Activated CD4-positive, alpha-beta T cell treated with anti-CD3 and anti-CD28 coated beads, Interleukin-2, amount 50 U/mL, for 1 hour (primary cell): ENCODE measurements around the gene BACE2.

Source experiments
- DNase-seq: peaks from one replicate; pipeline ENCODE4 v3.0.0-alpha.2; 2020

Gene BACE2

DNA sequence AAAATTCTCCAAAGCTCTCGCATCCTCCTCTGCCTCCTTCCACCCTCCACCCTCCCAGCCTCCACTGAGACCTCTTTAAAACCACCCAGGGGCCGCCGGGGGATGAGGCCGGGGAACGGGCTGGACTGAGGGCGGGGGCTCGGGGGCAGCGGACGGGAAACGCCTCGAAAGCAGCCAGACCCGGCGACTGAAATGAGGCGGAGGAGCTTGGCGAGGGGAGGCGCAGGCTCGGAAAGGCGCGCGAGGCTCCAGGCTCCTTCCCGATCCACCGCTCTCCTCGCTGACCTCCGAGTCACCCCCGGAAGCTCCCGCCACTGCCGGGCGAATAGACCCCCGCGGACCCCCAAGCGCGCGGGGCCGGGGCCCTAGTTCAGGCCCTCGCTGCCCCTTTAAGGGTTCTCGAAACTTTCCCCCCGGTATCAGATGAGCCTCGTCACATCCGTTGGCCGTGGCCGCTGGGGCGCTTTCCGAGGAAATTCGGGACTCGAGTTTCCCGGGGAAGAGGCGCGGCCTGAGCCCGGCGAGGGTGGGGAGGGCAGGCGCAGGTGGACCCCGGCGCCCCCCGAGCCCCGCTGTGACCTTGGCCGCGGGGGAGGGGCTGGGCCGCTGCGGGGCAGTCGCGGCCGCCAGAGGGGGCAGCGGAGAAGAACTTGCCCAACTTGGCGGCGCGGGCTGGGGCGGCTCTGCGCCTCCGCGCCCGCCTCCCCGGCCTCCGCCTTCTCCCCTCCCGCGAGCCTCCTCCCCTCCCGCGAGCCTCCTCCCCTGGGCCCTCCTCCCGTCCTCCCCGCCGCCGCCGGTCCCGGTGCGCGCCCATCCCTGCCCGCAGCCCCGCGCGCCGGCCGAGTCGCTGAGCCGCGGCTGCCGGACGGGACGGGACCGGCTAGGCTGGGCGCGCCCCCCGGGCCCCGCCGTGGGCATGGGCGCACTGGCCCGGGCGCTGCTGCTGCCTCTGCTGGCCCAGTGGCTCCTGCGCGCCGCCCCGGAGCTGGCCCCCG is at the start of gene BACE2:
BACE2 (plus strand) TSS at position 813 of the 995 bp plus-strand sequence; CDS start at position 917, 104 bp downstream.
- peak; percentile 13 for DNase-seq

DNA sequence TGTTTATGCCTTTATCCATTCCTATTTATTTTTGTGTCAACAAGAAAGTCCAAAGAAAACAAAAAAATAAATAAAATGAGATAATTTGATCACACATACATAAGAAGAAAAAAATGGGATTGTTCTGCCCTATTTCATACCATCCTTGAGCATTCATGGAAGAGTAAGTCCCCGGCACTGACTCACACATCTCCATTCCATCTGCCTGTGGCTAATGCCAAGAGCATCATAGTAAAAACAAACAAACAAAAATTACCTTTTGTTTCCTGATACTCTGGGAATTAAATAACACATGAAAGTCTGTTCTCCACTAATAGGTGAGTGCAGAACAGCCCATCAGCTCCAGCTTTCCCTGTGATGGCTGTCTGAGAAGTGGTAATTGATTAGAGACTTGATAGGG is 48.1 kb upstream of the BACE2 start:
- no peak for DNase-seq

DNA sequence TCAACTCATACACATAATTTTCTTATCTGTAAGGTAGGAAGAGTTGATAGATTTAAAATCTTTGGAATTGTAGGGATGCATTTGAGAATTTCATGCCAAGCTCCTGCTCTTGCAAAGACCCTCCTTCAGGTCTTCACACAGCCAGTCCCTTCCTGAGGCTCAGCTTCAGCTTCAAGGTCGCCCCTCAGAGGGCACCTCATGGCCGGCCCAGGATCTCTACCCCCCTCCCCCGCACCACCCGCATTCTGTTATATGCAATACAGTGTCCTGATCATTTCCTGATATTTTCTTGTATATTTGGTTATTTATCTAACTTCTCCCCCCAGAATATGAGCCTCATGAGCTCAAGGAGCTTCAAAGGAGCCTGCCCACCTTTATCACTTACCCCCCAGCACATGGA is 47.0 kb upstream of the BACE2 start:
- DNase-seq, result no peak

DNA sequence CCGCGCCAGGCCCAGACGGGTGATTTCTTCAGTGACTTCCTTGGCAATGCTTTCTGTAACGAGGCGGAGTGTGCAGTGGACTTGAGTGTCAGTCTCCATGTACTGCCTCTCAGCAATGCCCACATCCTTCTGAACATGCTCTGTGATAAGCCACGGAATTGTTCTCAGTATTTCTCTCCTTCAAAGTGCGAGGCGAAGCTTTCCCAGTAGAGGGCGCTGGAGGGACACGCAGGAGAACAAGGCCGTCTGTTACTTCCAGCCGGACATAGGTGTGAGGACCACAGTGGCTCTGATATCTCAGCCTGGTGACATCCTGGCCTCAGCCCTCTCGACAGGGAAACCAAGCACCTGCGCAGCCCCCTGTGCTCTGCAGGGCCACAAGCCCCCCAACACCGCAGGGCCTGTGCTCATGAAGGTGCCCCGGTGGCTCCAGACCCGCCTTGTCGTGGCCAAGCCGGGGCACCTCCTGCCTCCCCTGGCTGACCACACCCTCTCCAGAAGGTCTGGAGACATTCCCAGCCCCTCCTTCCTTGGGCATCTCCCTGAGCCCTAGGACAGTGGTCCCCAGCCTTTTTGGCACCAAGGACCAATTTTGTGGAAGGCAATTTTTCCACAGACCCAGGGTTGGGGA is 46.1 kb upstream of the BACE2 start:
- DNase-seq, result peak; percentile 16

DNA sequence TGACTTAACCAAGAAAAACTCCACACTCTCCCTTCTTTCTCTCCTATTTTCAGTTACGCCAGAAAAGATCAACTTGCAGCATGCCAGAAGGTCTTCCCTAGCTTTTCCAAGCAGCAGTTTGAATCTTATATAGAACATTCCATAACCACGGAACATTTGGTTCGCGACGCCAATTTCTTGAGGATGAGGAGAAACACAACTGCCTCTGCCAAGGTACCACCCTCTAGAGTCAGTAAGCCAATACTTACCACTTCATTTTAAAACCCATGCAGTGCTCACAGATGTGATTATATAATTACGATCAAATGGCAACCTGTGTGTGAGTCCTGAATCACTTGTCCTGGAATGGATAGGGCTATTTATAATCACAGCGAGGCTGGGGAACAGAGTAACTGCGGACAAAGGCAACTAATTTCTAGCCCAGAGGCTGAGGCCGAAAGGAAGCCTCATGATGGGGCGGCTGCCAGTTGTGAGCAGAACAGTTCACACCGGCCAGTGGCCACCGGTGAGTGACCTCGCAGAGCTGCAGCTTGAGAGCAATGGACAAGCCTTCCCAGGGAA is 43.2 kb upstream of the BACE2 start:
- no peak for DNase-seq

DNA sequence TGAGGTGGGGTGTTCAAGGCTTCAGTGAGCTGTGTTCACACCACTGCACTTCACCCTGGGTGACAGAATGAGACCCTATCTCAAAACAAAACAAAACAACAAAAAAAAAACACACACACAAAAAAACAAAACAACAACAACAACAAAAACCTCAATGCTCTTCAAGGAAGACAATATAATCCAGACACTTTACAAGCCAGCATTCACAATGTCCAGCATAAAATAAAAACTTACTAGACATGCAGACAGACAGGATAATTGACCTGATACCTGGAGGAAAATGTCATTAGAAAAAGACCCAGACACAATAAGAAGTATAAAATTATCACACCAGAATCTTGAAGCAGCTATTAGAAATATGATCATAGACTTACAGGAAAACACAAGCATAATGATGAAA is 39.0 kb upstream of the BACE2 start:
- no peak for DNase-seq

DNA sequence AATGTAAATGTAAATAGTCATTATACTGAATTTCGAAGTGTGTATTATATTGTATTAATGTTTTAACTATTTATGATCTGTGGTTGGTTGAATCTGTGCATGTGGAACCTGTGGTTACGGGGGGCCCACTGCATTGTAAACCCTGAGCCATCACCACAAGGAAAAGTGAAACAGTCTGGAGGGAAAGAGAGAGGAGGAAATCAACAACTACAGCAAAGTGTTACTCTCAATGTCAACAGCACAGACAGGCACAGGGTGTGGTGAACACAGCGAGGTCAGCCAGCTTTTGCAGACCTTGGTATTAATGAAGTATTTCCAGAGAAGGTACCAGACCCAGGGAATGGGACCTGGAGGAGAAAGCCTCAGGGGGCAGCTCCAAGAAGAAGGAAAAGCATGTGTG is 37.1 kb upstream of the BACE2 start:
- DNase-seq, result no peak

DNA sequence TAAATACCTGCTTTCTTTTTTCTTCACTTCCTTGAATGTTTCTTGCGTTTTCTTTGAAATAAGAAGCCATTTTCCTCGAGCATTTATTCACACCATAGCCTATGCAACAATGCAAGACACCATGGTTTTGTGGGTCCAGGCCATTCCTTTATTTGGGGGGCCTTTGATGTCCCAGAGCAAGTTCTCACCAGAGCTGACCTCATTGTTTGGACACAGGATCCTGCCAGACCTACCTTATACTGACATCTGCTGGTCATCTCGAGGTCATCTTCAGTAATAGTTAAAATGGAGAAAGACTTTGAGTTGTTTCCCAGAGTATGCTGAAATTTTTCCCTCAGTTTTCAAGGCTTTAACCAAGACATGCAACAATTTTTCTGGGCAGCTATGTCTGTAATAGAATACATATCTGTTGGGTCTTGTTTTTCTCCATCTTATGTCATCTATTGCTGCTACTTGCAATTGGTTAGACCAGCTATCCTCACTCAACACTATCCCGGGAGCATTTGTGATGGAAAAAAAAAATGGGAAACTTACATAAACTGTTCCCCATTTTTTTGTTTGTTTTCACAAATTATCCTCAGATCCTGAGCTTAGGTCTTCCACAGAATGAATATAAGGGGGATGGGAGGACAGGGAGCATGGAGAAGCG is 34.0 kb upstream of the BACE2 start:
- no peak for DNase-seq

DNA sequence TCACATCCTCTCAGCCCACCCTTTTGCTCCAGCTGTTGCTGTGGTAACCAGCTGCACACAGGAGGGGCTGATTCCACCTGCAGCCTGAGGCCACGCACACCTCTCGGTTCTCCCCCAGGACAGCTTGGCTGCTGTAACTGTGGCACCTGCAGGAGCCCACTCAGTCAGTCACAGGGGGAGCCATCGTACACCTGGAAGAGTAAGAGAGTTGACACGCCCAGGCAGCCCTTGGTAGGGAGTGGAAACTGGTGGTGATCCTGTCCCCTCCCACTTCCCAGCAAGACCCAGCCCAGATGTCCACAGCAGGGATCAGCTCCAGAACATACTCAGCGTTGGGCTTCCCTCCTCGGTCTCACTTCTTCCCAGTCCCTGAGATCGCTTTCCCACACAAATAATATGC is 32.2 kb upstream of the BACE2 start:
- no peak for DNase-seq

DNA sequence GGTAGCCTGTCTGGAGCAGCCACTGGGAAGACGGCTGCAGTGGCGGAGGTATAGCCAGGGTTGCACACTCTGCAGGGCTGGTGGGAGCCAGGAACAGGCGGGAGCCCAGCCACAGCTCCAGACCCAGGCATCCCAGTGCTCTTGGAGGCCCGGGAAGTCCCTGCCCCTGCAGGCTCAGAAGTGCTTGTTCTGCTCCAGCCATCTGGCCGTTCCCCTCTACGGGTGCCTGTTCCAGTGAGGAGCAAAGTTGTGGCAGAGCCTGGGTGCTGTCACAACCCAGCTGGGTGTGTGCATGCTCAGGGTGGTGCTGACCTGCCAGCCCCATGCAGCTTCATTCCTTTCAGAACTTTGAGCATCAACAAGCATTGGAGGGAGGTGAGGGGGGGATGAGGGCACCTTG is 31.7 kb upstream of the BACE2 start:
- no peak for DNase-seq

DNA sequence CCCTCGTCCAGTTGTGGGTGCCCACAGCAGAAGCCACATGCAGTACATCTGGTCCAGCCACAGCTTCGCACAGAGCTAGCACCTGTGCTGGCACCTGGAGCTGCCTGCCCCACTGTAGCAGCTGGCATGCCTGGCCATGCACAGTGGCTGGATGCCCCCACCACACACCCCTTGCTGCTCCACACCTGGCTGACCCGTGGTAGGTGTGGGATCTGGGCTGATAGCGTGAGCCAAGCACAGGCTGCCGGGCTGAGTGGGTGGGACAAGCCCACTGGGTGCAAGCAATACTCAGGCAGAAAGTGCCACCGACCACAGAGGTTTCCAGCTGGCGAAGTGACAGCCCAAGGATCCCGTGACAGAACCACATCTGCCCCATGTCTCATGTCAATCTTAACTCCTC is 30.6 kb upstream of the BACE2 start:
- DNase-seq, result no peak

DNA sequence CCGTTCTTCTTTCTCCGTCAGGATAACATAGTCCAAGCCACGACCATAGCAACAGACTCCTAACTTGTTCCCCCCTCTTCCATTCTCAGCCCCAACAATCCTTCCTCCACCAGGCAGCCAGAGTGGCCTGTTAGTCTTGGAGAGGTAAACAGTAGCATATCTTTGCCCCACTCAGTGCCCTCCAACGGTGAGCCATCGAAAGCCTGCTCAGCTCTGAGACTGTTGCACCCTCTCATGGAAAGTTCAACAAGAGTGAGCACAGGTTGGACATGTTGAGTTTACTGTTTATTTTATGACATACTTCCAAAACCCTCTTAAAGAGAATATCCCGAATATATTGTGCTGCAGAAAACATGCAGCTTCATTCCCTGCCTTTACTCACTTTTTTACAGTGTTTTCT is 30.1 kb upstream of the BACE2 start:
- DNase-seq, result no peak

DNA sequence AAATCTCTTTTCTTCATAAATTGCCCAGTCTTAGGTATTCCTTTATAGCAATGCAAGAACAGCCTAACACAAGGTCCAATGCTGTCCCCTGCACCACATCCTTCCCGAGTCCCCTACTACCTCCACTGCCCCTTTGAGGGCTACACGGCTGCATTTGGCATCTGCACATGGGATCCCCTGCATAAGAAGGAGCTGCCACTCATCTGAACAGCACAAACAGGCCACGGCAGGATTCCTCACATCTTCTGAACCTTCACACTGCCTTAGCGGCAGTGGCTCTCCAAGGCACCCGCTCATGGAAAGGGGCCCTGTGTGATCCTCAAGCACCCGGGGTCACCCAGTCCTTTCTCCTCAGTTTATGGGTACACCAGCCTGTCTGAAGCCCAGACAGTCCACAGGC is 29.2 kb upstream of the BACE2 start:
- DNase-seq, result no peak

DNA sequence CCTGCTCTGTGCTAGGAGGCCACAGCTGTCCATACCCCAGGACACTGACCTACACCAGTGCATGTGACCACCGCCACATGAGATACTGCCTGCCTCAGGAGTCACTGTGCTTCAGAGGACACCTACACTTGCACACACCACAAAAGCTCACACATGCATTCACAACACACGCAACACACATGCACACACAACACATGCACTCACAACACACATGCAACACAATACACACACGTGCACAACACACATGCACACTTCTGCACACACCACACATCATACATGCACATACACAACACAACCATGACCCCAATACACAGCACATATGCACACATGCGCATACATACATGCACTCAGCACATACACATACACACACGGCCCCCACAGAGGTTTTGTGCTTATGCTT is 28.7 kb upstream of the BACE2 start:
- DNase-seq, result no peak

DNA sequence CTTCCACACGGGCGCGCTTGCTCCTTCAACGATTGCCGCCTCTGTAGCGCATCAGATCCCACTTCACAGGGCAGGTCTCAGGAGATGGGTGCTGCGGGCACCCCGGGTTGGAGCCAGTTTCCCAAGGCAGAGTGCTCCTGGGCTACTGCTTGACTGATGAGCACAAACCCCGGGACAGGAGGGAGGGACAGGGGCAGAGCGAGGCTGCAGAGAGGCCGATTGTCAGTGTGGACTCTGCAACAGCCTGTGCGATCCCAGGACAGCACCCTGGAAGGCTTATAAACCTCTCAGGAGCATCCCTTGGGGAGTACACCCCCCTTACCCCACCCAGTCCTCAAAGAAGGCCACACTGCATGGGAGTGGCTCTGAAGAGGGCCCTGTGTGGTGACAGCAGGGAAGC is 28.0 kb upstream of the BACE2 start:
- DNase-seq, result no peak

DNA sequence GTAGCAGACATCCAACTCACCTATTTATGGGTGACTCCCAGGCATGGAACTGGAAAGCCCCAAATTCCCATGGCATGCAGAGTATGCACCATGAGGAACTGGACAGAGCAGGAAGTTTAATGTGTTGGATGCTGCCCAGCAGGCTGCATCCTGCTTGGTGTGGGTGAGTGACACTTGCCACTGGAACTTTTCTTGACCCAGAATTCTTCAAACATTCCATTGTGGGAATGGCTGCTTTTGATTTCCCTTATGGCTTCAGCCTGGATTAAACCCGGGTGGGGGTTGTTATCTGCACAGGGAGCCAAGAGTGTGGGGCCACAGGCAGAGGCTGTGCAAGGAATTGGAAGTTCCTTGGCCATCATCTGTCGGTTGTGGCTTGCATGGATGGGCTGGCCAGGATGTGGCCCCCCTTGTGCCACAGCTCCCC is 26.9 kb upstream of the BACE2 start:
- DNase-seq, result no peak

DNA sequence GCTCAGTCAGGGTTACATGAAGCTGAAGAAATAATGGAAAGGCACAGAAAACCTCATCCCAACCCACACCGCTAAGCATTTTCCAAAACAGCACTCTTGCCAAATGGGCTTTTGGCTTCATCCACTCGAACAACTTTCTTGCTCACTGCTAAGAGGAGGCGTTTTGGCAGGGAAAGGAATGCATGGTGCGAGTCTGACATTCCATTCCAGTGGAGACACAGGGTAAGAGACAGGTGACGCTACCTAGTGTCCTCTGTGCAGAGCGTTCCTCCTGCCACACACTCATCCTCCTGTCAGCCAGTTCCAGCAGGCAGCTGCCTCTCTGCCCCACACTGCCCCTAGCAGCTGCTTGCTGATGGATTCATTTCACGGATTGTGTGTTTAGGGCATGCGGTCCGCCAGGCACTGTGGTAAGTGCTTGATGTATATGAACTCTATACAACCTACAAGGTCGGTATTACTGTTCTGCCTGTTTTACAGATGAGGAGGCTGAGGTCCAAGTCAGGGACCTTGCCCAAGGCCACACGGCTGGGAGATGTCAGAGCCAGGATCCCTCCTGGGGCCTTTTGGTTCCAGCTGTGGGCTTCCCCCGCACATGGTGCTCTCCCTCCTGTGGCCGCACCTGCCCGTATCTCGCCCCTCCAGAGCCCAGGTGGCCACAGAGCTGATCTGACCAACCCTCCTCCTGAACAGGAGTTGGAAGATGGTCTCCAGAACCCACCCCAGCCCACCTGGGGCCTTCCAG is 25.7 kb upstream of the BACE2 start:
- no peak for DNase-seq

DNA sequence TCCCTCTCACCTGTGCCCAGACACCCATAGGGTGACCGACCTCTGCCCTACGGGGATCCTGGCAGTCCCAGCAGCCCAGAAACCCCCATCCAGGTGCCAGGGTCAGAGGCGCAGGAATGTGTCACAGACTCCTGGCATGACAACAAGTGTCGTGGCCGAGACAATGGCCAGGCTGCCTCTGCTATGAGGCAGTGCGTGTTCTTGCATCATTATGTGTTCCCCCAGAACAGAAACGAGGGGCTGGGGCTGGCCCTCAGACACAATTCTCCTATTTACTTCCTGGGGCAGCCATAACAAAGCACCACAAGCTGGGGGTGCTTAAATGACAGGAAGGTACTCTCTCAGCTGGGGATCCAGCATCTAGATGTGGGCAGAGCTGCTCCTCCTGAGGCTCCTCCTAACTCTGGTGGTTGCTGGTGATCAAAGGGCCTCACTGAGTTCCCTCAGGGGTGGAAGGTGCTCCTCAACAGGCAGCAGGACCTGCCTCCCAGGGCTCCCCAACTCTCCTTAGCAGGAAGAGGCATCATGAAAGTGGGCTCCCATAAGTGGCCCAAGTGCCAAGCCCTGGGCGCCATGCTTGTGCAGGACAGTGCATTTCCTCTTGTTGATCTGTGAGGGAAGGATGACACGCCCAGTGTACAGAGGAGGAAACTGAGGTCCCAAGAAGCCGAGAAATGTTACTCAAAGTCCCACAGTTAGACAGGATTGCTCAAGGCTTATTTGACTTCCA is 24.2 kb upstream of the BACE2 start:
- no peak for DNase-seq

DNA sequence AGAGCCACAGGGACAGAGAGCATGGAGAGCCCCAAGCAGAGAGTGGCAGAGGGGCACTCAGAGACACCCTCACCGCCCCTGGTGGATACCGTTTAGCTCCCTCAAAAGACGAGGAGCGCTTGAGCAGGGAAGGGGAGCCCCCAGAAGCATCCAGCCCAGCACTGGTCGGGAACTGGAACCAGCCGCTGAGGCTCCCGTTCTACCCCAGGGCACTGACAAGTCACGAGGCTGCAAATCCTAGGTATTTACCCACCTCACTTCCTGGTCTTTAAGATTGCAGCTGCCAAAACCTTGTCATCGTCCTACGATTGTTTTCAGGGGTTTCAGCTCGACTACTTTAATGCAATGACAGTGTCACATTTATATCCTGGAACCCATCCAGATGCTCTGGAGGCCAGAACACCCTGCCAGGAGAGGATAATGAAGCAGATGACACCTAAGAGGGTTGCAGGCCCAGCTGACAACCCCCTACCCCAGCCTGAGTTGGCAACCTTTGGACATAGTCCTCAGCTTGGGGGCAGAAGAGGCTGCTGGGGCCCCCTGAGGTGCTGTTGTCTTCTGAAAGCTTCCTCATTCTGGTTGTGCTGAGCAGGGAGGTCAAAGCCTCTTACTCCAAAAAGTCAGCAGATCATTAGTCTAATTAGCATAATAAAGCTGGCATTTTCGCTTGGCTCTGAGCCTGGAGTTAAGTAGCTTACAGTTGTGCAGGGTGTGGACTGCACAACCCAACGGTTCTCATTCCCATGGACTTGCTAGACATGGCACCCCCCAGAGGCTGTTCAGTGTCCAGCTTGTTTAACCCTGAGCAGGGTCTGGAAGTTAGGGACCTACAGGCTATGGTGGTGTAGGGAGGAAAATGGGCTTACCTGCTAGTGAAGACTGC is 20.6 kb upstream of the BACE2 start:
- no peak for DNase-seq

DNA sequence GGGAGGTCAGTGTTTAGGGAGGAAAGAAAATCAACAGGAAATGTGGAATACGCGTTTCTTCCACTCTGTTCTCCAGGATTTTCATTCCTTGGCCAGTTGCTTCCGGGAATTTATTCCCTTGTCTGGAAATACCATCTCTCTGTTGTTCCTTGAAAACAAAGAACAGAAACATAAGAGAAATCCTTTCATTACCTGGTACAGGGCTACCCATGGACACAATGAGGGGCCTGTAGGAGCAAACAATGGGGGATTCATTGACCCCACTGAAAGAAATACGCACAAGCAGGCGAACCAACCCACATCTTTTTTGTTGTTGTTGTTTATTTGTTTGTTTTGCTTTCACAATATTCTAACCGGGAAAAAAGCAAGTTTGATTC is 20.0 kb upstream of the BACE2 start:
- no peak for DNase-seq

DNA sequence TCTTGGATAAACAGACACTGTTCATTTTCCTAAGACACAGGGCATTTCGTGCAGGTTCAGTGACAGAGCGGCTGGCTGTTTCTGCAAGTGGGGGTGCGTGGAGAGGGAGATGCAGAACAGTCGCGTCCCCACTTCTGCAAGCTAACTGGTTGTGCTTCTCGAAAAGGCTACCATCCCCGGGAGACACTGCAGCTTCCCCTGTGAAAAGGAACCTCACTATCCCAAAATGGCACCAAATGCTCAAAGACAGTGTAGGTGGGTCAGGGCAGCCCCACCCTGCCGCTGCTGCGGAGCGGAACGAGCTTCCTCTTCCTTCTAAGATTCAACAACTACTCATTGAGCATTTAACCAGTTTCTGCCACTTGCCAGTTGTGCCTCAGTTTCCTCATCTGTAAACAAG is 19.2 kb upstream of the BACE2 start:
- DNase-seq, result no peak
